DMS 273 treated with DMSO at 0.1 percent for 48 hours (cell line): Measurements from ENCODE around the gene MAX.

ENCODE experiments used
- DNase-seq: peaks from one replicate; lab custom pipeline; 2025; lab: John Stamatoyannopoulos, UW

MAX gene

GRCh38 chr14:65102441-65103149 lies at the start of gene MAX:
Gene MAX, minus strand, starts transcription at chr14:65102517. Its CDS starts 178 bp downstream, at chr14:65102339.
- peak; percentile 99 for DNase-seq

- no peak for DNase-seq
Measured at GRCh38 chr14:65151609-65151956, 49.3 kb upstream of the MAX start.

- DNase-seq, result no peak
Measured at GRCh38 chr14:65150898-65151608, 48.7 kb upstream of the MAX start.

GRCh38 chr14:65149116-65149515 lies 46.8 kb upstream of the MAX start:
- DNase-seq, result no peak

- DNase-seq, result no peak
Measured at GRCh38 chr14:65144170-65144569, 41.9 kb upstream of the MAX start.

GRCh38 chr14:65142914-65143625 lies 40.8 kb upstream of the MAX start:
- DNase-seq, result no peak

GRCh38 chr14:65142429-65142828 lies 40.1 kb upstream of the MAX start:
- no peak for DNase-seq

- DNase-seq, result peak; percentile 25
Measured at GRCh38 chr14:65141523-65141922, 39.2 kb upstream of the MAX start.

GRCh38 chr14:65137648-65138307 lies 35.5 kb upstream of the MAX start:
- peak; percentile 67 for DNase-seq

- no peak for DNase-seq
Measured at GRCh38 chr14:65134651-65135579, 32.6 kb upstream of the MAX start.

- no peak for DNase-seq
Measured at GRCh38 chr14:65132855-65133254, 30.5 kb upstream of the MAX start.

GRCh38 chr14:65131301-65131701 lies 29.0 kb upstream of the MAX start:
- no peak for DNase-seq

GRCh38 chr14:65128096-65128495 lies 25.8 kb upstream of the MAX start:
- DNase-seq, result no peak

GRCh38 chr14:65117769-65118745 lies 15.7 kb upstream of the MAX start:
- DNase-seq, result no peak

- no peak for DNase-seq
Measured at GRCh38 chr14:65115615-65116014, 13.3 kb upstream of the MAX start.

- no peak for DNase-seq
Measured at GRCh38 chr14:65110525-65110924, 8.2 kb upstream of the MAX start.

GRCh38 chr14:65109357-65109756 lies 7.0 kb upstream of the MAX start:
- DNase-seq, result no peak

- DNase-seq, result no peak
Measured at GRCh38 chr14:65107200-65107599, 4.9 kb upstream of the MAX start.

GRCh38 chr14:65106736-65107135 lies 4.4 kb upstream of the MAX start:
- no peak for DNase-seq

GRCh38 chr14:65106316-65106715 lies 4.0 kb upstream of the MAX start:
- no peak for DNase-seq
